Stomach (tissue), 9 donors: ENCODE measurements around the gene SERP1. TPM values are rescaled to one million over a fixed set of nuclear protein-coding genes. Genes with fewer than 3 reads are reported as not detected.

Experiments
- DNase-seq, 2 donors: peaks; one replicate each; pipeline versions ENCODE4 v3.0.0 to v3.0.0-alpha.2; 2013 to 2019
- H3K27ac ChIP-seq, 5 donors: fragments of 200-600 bp in 4 of 5; sonication (generic) in 4 of 5; one replicate each; pipeline ENCODE4 v1.5.1; 2013 to 2019; ENCODE audit warnings: mild to moderate bottlenecking in 1 of 5, moderate library complexity in 1 of 5
- H3K27me3 ChIP-seq, 3 donors: fragments of 200-600 bp; sonication (generic); one replicate each; pipeline ENCODE4 v1.5.1; 2017 to 2019; ENCODE audit warnings: mixed run types in 1 of 3
- H3K36me3 ChIP-seq, 4 donors: fragments of 200-600 bp; sonication (generic); 1 replicate in 3 of 4; 2 replicates in 1 of 4; pipeline ENCODE4 v1.5.1; 2016 to 2019
- H3K4me1 ChIP-seq, 4 donors: fragments of 200-600 bp; sonication (generic); one replicate each; pipeline ENCODE4 v1.5.1; 2016 to 2019
- H3K4me3 ChIP-seq, 4 donors: fragments of 200-600 bp; sonication (generic) in 3 of 4; one replicate each; pipeline ENCODE4 v1.5.1; 2016 to 2019; ENCODE audit warnings: mild to moderate bottlenecking in 1 of 4
- H3K9me3 ChIP-seq, 4 donors: fragments of 200-600 bp; sonication (generic); one replicate each; pipeline ENCODE4 v1.5.1; 2016 to 2019
- EP300 ChIP-seq: sonication (generic); formaldehyde crosslinking; IDR thresholded peaks from one replicate; pipeline ENCODE4 v1.6.1; 2017; ENCODE audit warnings: antibody characterized with exemption
- POLR2A ChIP-seq, 4 donors: fragments of 450-650 bp; IDR thresholded peaks; one replicate each; pipeline ENCODE4 v1.6.1; 2016; ENCODE audit warnings: antibody characterized with exemption in 4 of 4, control low read depth in 2 of 4, mild to moderate bottlenecking in 1 of 4, moderate library complexity in 1 of 4
- POLR2AphosphoS5 ChIP-seq, 3 donors: sonication (generic); formaldehyde crosslinking; IDR thresholded peaks; one replicate each; pipeline ENCODE4 v1.6.1; 2016; ENCODE audit warnings: antibody characterized with exemption in 3 of 3
- WGBS, 5 donors: extraction: QIAGEN DNeasy Blood & Tissue Kit in 3 of 5; methylation state at CpG; one replicate each; pipeline versions ENCODE4 v1.1.5 to v1.1.7; 2013 to 2018; 5-methylcytosine and 5-hydroxymethylcytosine counted together
- intact Hi-C: fragments of 100-400 bp; cut with DNase I; formaldehyde crosslinking; loops from one replicate; pipeline ENCODE4 v1.15.1; 2023; ENCODE audit warnings: low total_unique reads
- polyA plus RNA-seq, 3 donors: library from polyadenylated mRNA; stranded (reverse); fragments of 200-250 nt; gene quantifications; one replicate each; pipeline ENCODE4 v1.2.3, GENCODE V29; 2013
- total RNA-seq, 5 donors: library from RNA; depleted of rRNA; stranded (reverse); fragments of >200 nt; gene quantifications; one replicate each; pipeline versions ENCODE4 v1.1.0 to v1.2.3, GENCODE V29; 2014 to 2016
- TF ChIP-seq, protein P1 (sequence below), 7 experiments: fragments of 450-650 bp in 4 of 7; fragments of 200-600 bp in 3 of 7; sonication (generic) in 3 of 7; IDR thresholded peaks; one replicate each; pipeline ENCODE4 v1.5.1; 2016 to 2019; ENCODE audit warnings: antibody characterized with exemption in 7 of 7, control low read depth in 2 of 7, mild to moderate bottlenecking in 1 of 7
- donor health status: healthy with polysubstance abuse.
- donor health status: Bipolar disorder and iron deficiency.
- donor health status: healthy.

The SERP1 gene
- total and polyA plus RNA-seq, 8 donors: 93.5 to 446 (median 159) TPM

- WGBS, 5 donors: 59 to 67% (median 63%) methylated on average over 10 of the region's 10 CpGs
- intact Hi-C loops: no loop called here
- peaks cover 0 to 5% (median 2%) of the 10 kb centered on the region in 4 donors for H3K4me1 ChIP-seq
- TF ChIP-seq POLR2A (IDR thresholded peaks at IDR 0.05) (no peak), POLR2AphosphoS5 (IDR thresholded peaks at IDR 0.05) (no peak), EP300 (no peak)
- TF ChIP-seq, protein P1, sequence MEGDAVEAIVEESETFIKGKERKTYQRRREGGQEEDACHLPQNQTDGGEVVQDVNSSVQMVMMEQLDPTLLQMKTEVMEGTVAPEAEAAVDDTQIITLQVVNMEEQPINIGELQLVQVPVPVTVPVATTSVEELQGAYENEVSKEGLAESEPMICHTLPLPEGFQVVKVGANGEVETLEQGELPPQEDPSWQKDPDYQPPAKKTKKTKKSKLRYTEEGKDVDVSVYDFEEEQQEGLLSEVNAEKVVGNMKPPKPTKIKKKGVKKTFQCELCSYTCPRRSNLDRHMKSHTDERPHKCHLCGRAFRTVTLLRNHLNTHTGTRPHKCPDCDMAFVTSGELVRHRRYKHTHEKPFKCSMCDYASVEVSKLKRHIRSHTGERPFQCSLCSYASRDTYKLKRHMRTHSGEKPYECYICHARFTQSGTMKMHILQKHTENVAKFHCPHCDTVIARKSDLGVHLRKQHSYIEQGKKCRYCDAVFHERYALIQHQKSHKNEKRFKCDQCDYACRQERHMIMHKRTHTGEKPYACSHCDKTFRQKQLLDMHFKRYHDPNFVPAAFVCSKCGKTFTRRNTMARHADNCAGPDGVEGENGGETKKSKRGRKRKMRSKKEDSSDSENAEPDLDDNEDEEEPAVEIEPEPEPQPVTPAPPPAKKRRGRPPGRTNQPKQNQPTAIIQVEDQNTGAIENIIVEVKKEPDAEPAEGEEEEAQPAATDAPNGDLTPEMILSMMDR (IDR thresholded peaks at IDR 0.05): no peak
- H3K27ac ChIP-seq: no peak overlapping the region
- no peaks in the 10 kb centered on the region for H3K9me3 ChIP-seq
- DNase-seq: no peak
- H3K27me3 ChIP-seq: no peaks in the 10 kb centered on the region
- H3K36me3 ChIP-seq: no peaks in the 10 kb centered on the region
- H3K4me3 ChIP-seq: no peak overlapping the region
Observed at GRCh38 chr3:150527464-150528255, 18.6 kb downstream of the SERP1 start.

GRCh38 chr3:150523538-150523937 lies 22.8 kb downstream of the SERP1 start:
- Histone ChIP-seq H3K27ac (no peak overlapping the region), H3K36me3 (no peaks in the 10 kb centered on the region), H3K9me3 (no peaks in the 10 kb centered on the region), H3K4me3 (no peak overlapping the region), H3K27me3 (no peaks in the 10 kb centered on the region), H3K4me1 (peaks cover 0 to 5% (median 2%) of the 10 kb centered on the region in 4 donors)
- DNase-seq: no peak
- 71 to 80% (median 78%) methylated on average over 2 of the region's 2 CpGs for WGBS, 5 donors
- TF ChIP-seq, protein P1 (IDR thresholded peaks at IDR 0.05): no peak
- TF ChIP-seq POLR2AphosphoS5 (IDR thresholded peaks at IDR 0.05) (no peak), POLR2A (IDR thresholded peaks at IDR 0.05) (no peak), EP300 (no peak)
- intact Hi-C loops: no loop called here

DNA sequence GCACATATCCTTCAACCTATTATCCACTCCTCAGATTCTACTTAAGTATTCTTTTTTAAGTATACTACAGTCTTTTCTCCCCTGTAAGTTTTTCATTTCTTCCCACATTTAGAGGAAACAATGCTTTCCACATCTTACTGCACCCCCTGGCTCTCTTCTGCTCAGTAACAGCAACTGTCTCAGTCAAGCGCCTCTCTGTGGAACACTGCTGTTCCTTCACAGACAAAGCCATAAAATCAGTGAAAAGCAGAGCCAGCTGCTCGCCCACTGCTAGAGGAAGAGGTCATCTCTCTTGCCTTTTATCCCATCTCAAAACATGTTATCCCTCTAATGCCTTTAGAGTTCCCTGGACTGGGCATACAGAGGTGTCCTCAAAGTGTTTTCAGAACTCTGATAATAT lies 24.8 kb downstream of the SERP1 start:
- no peak overlapping the region for H3K27ac ChIP-seq
- no peaks in the 10 kb centered on the region for H3K36me3 ChIP-seq
- H3K27me3 ChIP-seq: no peaks in the 10 kb centered on the region
- DNase-seq: no peak
- H3K4me1 ChIP-seq: no peaks in the 10 kb centered on the region
- H3K9me3 ChIP-seq: no peaks in the 10 kb centered on the region
- WGBS, 5 donors: 69 to 81% (median 74%) methylated on average over 2 of the region's 2 CpGs
- no peak for TF ChIP-seq EP300
- TF ChIP-seq POLR2A (IDR thresholded peaks at IDR 0.05): no peak
- no peak for TF ChIP-seq POLR2AphosphoS5 (IDR thresholded peaks at IDR 0.05)
- TF ChIP-seq, protein P1 (IDR thresholded peaks at IDR 0.05): no peak
- H3K4me3 ChIP-seq: no peak overlapping the region
- intact Hi-C loops: no loop called here

GRCh38 chr3:150520408-150520807 lies 25.9 kb downstream of the SERP1 start:
- intact Hi-C loops: no loop called here
- Histone ChIP-seq H3K4me3 (no peak overlapping the region), H3K4me1 (no peaks in the 10 kb centered on the region), H3K27me3 (no peaks in the 10 kb centered on the region), H3K9me3 (no peaks in the 10 kb centered on the region), H3K36me3 (no peaks in the 10 kb centered on the region), H3K27ac (no peak overlapping the region)
- DNase-seq: no peak
- TF ChIP-seq EP300: no peak
- TF ChIP-seq, protein P1 (IDR thresholded peaks at IDR 0.05): no peak
- TF ChIP-seq POLR2A (IDR thresholded peaks at IDR 0.05): no peak
- no peak for TF ChIP-seq POLR2AphosphoS5 (IDR thresholded peaks at IDR 0.05)
- 77 to 88% (median 86%) methylated on average over 24 of the region's 24 CpGs for WGBS, 5 donors
